ELF-1 (cell line): ENCODE data around the gene ADAMTS12.

Experiments used
- DNase-seq: peaks from one replicate; pipeline ENCODE4 v3.0.0-alpha.2; 2016; ENCODE audit warnings: low read depth, low spot score

Gene ADAMTS12

DNA sequence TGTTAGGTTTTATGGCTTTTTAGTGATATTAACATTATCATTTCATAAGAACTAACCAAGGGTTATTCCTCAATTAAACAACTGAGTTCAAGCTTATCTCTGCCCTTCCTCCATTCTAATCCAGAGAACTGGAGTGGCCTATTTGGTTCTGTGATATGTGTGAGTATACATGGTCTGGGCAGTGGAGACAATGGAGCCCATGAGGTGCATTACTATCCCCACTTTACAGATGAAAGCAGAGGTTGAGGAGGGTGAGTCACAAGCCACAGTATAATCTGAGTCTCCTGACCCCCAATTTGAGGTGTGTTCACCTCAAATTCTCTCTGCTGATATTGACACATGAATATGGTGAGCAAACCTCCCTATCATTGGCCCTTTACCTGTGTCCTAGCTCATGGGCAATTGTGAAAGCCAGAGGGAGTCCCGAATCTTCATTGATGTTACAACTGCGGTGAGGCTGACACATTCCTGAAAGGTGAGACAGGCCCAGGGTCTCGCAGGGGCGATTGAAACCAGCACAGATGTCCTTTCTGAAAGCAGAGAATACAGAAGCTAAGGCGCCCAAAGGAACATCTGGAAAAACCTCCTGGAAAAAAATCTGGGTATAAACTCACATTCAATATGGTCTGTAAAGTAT is 233.9 kb downstream of the ADAMTS12 start:
- peak; percentile 25 for DNase-seq

DNA sequence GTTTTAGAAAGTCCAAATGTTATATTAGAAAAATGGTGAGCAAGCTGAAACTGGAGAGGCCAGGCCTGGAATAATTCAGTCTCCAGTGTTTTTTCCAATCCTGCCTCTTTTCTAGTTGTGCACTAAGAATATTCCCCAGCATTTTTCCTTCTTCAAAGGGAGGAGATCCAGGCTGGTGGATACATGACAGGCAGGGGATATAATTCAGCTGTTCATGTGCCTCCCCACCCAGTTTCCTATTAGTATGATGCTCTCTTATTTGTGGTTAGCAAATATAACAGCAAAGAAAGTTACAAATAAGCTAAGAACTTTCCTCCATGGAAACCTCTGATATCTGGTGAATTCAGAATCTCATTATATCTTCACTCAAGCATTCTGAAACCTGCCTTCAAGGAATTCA is 234.6 kb downstream of the ADAMTS12 start:
- DNase-seq = no peak

DNA sequence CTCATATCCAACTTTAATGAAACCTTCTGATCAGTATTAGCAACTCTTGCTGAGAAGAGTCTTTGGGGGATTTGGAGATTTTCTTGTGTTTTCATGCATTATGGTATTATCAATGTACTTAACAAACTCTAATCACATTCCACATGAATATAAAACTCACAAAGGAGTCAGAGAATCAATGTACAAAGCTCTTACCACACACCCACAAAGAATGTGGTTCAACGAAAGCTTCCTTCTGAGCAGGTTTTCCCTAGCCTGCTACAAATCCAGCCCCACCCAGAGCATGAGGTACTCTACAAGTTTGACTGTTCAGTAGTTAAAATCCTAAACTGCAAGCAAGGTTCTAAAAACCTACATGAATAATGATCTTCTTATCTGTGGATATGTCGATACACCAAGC is 240.9 kb downstream of the ADAMTS12 start:
- no peak for DNase-seq

DNA sequence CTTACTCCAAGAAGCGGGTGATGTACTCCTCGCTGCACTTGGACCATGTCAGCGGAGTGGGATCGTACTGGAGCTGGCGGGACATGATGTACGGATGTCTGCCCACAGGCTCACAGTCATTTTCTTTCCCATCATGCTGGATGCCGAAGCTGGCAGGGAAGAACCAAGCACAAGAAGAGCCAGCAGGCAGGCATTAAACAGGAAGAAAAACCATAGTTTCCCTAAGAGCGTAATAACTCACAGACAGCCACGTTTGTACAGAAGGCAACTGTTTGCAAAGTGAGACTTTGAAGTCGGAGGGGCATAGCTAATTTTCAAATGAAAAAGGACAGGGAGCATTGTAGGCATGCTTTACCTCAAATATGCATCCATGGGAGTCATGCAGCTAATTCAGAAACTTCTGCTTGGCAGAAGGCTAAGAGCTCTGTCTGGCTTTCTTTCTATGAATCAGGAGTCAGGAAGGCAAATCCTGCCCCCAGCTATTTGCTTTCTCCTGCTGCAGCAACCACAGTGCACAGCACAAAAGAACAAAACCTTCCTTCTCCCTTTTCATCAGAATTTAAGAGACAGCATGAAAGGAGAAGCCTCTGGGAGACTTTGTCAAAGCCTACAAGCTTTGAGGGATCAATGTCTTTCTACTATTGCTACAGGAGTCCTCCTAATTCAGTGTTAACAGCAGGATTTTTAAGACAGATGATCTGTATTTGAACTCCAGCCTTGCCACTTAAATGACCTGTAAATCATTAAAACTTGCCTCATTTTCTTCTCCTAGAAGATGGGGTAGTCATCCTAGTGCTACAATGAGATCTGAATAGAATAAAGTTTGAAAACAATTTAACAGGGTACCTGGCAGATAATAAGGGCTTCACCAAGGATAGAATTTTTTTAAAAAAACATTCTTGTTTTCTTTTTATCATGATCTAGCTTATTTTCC is 242.0 kb downstream of the ADAMTS12 start:
- peak; percentile 67 for DNase-seq

DNA sequence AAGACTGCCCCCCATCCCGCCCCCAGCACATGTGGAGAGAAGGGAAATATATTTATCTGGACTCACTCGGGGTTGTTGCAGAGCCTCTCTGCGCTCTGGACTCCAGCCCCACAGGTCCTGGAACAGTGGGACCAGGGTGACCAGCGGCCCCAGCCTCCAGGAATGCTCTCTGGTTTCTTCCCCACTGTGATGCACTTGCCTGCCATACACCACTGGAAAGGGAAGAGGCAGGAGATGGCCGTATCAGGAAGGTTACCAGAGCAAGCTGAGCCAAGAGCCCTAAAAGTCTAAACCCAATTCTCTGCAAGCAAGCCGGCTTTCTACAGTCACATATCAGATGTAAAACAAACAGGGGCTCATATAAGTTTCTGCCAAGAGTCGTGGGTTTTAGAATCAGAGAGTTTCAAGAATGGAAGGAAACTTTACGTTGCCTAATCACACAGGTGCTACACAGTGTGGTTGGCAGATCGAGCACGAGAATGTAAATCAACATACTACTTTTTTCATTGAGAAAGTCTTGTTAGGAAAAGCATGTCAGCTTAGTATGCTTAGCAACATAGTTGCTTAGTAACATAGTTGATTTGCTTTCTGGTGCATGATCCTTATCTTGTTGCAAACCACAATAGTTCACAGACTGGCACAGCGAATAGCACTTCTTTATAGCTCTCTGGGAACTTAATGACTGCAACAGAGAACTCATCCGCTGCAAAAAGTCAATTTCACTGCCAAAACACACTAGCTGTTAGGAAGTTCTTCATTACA is 249.9 kb downstream of the ADAMTS12 start:
- DNase-seq = no peak

DNA sequence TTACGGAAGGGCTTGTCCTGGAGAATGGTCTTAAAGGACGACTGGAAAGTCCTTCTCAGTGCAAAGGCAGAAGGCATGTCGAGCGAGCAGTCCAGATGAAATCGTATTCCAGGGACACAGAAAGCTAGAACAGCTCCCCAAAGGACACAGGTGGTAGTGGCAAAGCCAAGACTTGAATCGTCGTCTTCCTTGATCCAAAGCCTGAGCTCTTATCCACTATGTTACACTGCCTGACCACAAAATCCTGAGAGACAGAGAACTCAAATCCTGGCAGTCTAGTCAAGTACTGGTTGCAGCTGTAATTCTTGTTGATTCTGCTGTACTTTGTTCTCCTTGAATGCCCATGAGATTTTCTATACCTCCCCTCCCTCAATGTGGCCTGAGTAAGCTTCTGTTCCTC is 252.3 kb downstream of the ADAMTS12 start:
- no peak for DNase-seq

DNA sequence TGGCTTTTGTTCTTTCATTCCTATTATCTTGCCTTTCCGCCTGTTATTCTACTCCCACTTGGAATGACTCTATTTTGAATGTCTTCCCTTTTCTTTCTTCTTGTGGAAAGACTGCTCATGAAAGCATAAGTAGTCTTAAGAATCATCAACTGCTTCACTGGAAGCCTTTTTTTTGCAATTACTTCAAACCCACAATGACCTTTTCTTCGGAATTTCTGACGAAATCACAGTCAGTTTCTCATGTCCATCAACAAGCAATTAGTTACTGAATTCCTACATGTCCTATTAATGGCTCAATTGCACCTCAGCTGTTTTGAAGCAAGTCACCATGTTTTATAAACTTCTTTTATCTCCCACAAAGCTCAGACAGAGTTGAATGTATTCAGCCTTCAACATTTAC is 254.8 kb downstream of the ADAMTS12 start:
- DNase-seq = no peak

DNA sequence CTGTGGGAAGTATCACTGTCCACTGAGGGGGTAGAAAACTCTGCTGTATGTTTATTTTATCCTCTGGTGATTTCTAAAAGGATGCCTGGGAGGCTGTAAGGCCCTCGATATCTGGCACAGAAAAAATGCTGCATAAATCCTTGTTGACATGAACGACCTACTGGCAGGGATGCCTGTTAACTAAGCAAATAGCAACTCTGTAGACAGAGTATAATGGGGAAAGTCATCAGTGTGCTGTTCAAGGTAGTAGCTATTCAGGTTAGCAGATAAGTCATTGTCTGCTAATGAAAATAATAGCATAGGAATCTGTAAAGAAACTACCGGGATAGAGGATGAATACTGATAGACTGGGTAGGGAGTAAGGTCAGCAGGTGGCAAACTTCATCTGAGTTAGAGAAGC is 256.2 kb downstream of the ADAMTS12 start:
- DNase-seq = no peak

DNA sequence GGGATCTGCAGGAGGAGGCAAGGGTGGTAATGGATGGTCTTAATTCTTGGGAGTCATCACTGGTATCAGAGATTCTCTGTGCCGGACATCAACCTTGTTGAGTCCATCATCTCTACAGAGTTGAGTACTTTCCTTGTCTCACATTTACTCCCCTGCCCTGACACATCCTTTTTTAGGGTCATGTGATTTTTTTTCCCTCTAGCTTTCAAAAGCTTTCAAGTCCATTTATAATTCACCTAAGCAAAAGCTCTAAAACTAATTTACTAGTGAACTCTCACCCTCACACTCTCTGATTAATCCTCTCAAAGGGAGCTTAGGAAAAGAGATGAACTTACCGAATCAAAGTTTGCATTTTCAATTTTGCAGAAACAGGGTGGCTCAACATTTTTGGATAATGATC is 258.1 kb downstream of the ADAMTS12 start:
- no peak for DNase-seq

DNA sequence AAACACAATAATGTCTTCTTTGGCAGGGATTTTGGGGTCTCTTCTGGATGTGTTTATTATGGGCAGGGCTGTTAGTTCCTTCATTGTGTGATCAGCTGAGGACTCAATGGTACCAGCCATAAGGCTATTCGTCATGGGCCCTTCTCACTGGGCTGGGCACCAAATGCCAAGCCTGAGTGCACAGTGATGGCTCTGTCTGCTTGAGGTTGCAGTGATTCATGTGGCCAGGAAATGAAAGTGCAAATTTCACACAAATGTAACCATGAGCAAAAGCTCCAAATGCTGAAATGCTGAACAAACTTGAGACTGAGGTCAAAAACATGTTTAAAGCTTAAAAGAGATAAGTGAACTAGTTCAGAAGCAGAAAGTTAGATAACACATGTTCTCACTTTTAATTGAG is 260.0 kb downstream of the ADAMTS12 start:
- no peak for DNase-seq

DNA sequence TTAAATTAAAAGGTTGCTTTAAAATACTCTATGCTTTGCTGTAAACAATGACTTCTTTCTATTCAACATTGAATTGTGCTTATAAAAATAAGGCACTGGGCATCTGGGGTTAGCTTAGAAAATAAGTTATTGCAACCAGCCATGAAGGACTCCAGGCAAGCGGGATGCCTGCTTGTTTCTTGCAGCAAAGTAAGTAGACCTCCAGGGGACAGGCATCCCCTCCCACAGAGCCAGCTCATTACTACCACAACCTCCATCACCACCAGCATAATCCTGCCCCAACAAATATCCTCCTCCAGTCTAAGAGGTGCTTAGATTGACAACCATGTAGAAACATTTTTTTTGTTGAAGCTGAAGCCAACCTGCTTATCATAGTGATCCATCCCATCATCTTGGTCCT is 260.7 kb downstream of the ADAMTS12 start:
- no peak for DNase-seq

DNA sequence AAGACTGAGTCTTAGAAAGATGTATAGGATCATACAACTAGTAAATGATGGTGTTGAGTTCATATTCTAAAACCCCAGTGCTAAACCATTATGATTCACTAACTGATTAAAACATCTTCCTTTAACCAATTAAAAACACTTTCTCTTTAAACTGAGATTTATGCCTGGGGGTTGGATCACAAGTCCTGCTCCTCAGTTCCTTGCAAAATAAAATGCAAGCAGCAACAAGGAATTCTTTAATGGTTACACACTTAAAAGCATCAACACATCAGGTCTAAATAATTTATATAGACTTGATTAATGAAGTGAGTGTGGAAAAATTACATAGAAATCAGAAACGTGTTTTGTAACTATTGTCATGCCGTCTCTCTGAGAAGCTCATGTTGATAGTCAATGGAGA is 261.8 kb downstream of the ADAMTS12 start:
- no peak for DNase-seq

DNA sequence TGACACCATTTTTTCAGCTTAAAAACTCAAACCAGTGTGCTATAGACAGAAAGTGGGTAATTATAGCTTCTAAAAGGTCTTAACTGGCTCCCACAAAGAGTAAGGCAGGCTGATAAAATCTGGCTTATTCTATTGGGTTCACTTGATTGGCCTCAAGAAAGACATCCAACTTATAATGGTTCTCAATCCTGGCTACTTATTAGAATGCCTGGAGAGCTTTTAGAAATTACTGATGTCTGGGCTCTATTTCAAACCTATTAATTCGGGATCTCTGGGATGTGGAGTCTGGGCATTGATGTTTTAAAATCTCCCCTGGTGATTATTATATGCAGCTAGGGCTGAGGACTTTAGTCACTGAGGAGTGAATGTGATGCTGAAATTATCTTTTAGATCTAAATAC is 263.0 kb downstream of the ADAMTS12 start:
- no peak for DNase-seq

DNA sequence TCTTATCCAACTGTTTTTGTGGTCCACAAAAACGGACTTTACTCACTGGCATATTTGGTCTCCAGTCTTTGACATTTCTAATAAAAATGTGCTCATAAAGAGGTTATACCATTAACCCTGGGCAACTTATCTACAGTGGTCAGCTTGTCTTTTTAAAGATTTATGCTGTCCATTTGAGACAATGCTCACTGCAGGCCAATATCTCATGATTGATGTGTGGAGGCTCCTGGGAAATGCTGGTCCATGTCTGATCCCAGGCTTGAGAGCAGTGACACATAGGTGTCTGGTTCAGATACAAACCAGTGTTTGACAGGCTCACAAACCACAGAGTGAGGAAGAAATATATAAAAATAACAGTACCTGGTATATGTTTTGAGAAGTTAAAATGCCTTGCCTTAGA is 270.3 kb downstream of the ADAMTS12 start:
- DNase-seq = no peak

DNA sequence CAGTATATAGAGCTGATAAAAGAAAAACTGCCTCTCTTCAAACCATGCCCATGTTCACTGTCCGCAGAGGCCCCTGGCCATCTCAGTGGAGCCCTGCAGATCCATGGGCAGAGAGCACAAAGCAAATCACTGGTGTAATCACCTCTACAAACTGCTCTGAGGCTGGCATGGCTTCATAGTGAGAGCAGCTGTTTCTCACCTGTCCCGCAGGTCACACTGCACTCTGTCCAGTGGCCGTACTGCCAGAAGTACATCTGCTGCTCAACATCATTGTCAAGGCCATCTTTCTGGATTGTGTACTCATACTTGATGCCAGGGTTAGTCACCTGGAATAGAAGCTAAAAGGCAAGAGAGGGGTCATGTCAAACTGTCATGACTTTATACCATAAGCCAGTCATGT is 277.8 kb downstream of the ADAMTS12 start:
- DNase-seq = no peak

DNA sequence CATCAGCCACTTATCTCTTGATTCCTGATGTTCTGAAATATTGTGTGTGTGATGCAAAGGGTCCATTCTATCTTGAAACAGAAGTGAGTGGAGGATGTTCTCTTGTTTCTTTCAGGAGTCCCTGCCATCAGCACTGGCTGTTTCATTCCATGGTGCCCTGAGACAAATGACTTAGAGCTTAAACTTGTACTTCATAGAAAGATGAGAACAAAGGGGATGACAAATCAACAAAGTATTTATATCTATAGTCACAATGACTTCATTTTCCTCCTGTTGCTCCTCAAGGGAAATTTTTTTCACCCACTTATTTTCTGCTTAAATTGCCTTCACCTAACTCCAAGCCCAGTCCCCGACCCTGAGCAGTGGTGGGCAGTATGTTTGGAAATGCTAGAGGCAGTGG is 279.4 kb downstream of the ADAMTS12 start:
- no peak for DNase-seq

DNA sequence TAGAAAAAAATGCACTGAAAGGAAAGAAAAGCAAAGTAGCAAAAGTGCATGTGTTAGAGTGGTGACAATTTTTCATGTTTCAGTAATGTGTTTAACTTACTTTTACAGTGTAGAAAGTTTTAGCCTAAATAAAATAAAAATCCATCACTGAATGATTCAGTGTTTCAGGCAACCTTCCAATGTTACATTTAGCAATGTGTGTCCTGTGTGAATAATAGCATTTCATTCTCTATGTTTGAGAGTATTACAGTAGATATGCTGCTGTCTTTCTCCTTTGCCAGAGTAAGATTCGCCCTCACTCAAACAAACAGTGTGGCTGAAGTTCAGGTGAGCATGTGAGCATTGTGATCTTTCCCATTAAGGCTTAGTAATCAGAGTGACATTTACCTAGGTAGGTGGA is 279.9 kb downstream of the ADAMTS12 start:
- no peak for DNase-seq

DNA sequence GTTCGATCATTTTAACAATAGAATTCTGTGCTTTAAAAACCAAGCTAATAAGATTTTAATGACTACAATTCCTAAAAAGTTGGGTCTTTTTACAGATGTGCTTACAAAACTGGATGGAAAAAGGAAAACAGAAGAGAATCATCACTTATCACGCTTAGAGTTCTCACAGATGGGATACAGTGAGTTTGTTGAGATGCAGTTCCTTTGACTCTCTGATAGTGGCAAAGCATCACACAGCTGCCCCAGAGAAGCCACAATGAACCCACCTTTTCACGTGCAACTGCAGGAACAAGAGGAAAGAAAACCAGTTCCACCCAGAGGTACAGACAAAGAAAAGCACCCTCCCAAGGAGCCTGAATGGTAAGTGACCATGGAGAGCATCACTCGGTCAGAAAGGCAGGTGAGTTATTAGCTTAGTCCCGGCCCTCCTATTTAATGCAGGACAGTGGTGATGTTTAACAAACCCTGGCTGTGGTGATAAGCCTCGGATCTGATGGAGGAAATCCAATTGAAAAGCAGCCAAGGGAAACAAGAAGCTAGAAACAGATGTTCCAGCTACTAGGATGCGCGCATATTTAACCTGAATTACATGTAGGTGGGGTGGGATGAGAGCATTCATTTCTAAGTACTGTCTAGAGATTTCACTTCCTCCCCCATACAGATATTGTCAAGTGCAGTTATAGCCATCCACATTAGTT is 283.3 kb downstream of the ADAMTS12 start:
- DNase-seq = no peak

DNA sequence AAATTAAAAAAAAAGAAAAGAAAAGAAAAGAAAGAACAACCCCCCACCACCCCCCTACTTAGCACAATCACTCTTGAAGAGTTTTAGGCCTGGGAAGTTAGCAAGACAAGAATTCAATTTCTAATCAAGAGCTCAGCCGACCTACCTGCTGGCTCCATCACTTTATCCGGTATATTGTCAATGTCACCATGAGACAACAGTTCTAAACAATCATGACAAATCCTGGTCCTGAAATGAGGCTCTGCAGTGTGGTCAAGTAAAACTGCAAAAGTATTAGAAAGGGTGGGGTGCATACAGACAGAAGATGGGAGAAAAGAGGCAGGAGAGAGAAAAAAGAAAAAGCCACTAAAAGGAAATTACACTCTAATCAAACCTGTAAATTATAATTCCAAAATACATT is 287.3 kb downstream of the ADAMTS12 start:
- DNase-seq = no peak

DNA sequence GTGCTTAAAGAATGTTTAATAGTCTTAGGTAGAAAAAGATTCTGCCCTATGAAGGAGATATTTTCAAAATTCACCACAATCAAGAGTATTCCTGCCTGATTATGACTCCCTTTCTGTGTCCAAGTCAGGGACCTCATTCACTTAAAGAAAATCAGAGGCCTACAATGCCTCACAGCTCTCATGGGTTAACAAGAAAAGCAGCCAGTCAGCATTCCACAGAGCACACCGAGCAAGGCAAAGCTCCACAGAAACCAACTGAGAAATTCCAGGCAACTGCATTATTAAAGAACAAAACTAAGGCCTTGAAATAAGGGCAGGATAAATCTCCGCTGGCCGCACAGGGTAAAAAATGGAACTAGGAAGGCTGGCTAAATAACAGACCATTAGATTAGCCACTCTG is 289.9 kb downstream of the ADAMTS12 start:
- peak; percentile 25 for DNase-seq

DNA sequence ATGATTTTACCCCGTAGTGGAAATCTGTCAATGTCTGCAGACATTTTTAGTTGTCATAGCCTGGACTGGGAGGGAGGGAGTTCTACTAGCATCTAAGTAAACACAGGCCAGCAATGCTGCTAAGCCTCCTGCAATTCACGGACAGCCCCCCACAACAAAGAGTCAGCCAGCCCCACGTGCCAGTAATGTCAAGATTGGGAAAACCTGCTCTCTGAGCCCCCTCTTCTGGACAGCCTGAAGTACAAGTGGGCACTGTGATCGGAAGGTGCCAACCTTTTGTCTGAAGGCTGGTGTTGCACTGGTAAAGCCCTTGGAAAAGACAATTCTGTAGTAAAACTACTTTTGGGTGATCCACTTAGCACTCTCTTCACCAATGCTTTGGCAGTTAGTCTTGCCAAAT is 296.5 kb downstream of the ADAMTS12 start:
- DNase-seq = no peak

DNA sequence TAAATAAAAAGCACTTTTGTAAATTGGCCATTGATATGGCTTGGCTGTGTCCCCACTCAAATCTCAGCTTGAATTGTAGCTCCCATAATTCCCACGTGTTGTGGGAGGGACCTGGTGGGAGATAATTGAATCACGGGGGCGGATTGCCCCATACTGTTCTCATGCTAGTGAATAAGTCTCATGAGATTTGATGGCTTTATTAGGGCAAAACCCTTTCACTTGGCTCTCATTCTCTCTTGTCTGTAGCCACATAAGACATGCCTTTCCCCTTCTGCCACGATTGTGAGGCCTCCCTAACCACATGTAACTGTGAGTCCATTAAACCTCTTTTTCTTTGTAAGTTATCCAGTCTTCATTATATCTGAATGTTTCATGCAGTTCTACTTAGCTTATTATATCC is 297.8 kb downstream of the ADAMTS12 start:
- DNase-seq = no peak
